ENCODE results near the gene C12orf57.
A peak's percentile ranks its signal among the peaks of the same experiment; 100 is the strongest.

The C12orf57 gene

DNA sequence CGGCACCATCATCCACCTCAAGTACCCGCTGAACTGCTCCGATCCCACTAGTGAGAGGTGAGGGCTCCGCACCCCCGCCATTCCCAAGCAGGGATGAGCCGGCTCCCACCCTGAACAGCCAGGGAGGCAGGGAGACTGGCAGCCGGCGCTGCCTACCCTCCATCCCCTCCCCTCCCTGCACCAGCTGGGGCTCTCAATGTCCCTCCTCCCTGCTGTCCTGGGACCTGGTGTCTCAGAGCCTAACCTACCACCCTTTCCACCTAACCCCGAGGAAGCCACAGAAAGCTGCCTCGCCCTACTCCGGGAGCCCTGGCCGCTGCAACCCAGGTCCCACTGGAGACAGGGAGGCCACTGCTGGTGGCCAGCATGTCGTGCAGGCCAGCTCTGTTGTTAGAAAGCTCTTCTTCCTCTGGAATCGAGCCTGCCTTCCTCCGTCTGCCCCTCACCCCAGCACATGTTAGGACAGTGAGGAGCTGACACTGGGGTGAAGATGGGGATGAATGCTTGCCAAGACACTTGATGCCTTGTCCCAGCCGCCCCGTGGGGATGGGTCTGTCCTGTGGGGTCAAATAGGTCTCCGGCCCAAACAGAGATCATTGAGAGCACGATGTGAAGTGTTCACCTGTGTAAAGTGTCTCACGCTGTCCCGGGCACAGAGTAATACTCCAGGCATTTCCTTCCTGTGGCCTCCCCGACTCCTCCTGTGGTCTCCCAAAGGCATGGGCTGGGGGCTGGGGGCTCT lies 8.5 kb downstream of the C12orf57 start:
- peak overlapping the region; percentile 99 for H3K4me2 ChIP-seq (ENCODE audit: low read depth, low read length)
- H3K4me1 ChIP-seq (ENCODE audit: low read length), result peaks cover 67% of the 10 kb centered on the region
- H3K79me2 ChIP-seq (ENCODE audit: low read length), result peaks cover 72% of the 10 kb centered on the region
- no peaks in the 10 kb centered on the region; the same call in 1 of the 2 replicates for H3K36me3 ChIP-seq (replicated peaks; ENCODE audit: insufficient read depth, low read length)
- H3K9me3 ChIP-seq (replicated peaks; ENCODE audit: insufficient read depth, low read length), result no peaks in the 10 kb centered on the region
- peaks cover 45% of the 10 kb centered on the region for H3F3A ChIP-seq (ENCODE audit: insufficient read depth, low read length)
- TF ChIP-seq EZH2 (optimal IDR thresholded peaks at IDR 0.05; ENCODE audit: low read depth, low read length), result no peak
- TF ChIP-seq CTCF (IDR thresholded peaks at IDR 0.05; ENCODE audit: low read length), result no peak
- TF ChIP-seq EZH2phosphoT487 (IDR thresholded peaks at IDR 0.05; ENCODE audit: low read length), result no peak
- DNase-seq, result no peak
- peak overlapping the region; percentile 91 for H3K9ac ChIP-seq (ENCODE audit: low read length)
- H3K27ac ChIP-seq (ENCODE audit: low read length), result peak overlapping the region; percentile 97
- H3K9me2 ChIP-seq (replicated peaks; ENCODE audit: insufficient read depth, low read length), result no peaks in the 10 kb centered on the region
- peak overlapping the region; percentile 80 for H3K4me3 ChIP-seq (ENCODE audit: low read length)
- no peaks in the 10 kb centered on the region for H4K20me1 ChIP-seq (ENCODE audit: insufficient read depth, low read length)
- H3K27me3 ChIP-seq (replicated peaks; ENCODE audit: insufficient read depth, low read length), result no peaks in the 10 kb centered on the region
- H2AFZ ChIP-seq (ENCODE audit: low read length), result no peak overlapping the region

DNA sequence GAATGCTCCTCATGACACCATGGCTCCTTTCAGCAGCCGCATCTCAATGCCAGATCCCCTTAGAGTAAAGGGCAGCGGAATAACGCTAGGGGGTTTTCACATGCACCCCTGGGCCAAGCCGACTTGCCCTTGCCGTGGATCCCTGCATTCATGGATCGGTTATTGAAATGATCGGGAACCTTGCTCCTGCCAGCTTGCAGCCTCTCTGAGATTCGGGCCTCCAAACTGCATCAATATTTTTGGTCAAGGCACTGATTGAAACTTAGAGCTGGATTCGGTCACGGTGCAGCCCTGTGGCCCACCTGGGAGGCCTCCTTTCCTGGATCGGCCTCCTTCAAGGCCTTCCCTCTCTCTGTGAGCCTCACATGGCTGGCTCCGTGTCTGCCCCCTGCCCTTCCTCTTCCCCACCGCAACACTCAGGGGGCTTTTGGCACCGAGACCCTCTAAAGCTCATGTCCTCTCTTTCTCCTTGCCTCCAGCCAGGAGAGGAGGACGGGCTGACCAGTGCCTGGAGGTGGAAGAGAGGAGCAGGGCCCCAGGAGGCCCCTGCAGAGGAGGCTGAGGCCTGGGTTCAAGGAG lies 9.1 kb downstream of the C12orf57 start:
- Histone ChIP-seq H3F3A (ENCODE audit: insufficient read depth, low read length) (peaks cover 45% of the 10 kb centered on the region), H3K36me3 (replicated peaks; ENCODE audit: insufficient read depth, low read length) (no peaks in the 10 kb centered on the region; the same call in 1 of the 2 replicates), H3K9me2 (replicated peaks; ENCODE audit: insufficient read depth, low read length) (no peaks in the 10 kb centered on the region), H3K4me2 (ENCODE audit: low read depth, low read length) (peak overlapping the region; percentile 99), H3K4me3 (ENCODE audit: low read length) (peak overlapping the region; percentile 80), H4K20me1 (ENCODE audit: insufficient read depth, low read length) (no peaks in the 10 kb centered on the region), H2AFZ (ENCODE audit: low read length) (no peak overlapping the region), H3K27ac (ENCODE audit: low read length) (peak overlapping the region; percentile 97), H3K4me1 (ENCODE audit: low read length) (peaks cover 74% of the 10 kb centered on the region), H3K27me3 (replicated peaks; ENCODE audit: insufficient read depth, low read length) (no peaks in the 10 kb centered on the region), H3K79me2 (ENCODE audit: low read length) (peaks cover 78% of the 10 kb centered on the region), H3K9ac (ENCODE audit: low read length) (peak overlapping the region; percentile 91), H3K9me3 (replicated peaks; ENCODE audit: insufficient read depth, low read length) (no peaks in the 10 kb centered on the region)
- no peak for DNase-seq
- TF ChIP-seq CTCF (IDR thresholded peaks at IDR 0.05; ENCODE audit: low read length) (no peak), EZH2 (optimal IDR thresholded peaks at IDR 0.05; ENCODE audit: low read depth, low read length) (no peak), EZH2phosphoT487 (IDR thresholded peaks at IDR 0.05; ENCODE audit: low read length) (no peak)

DNA sequence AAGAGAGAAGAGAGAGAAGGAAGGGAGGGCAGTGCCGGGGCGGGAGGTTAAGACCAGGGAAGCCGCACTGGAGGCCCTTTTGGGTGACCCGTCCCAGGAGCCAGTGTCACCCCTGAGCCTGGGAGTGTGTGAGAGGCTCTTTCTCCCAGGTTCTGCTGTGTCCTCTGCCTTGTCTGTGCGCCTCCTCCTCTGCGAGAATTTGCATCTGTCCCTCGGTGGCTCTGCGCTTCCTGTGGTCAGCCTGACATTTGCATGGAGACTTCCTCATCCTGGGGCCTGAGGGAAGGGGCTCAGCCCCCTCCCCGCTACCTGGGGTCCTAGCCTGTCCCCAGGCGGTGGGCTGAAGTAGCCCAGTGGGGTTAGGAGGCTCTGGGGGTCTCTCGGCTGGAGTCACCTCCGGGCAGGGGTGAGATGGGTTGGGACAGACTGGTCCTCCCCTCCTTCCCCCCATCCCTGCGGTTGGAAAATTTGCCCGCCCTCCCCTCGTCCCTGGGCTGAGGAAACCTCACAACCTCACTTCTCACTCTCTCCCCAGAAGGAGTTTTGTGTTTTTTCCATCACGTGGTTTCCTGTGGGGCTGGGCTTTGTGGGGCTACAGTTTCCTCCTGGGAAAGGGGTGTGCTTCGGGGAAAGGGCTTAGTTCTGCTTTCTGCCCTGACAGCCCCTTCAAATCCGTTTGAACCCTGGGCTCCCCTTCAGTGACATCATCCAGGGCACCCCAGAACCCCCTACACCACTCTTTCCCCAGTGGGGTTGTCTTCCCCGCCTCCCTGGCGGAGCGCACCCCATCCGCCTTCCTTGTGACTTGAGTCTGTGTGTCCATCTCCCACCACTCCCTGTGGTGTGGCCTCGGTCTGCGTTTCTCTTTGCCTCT lies 9.9 kb downstream of the C12orf57 start:
- Histone ChIP-seq H4K20me1 (ENCODE audit: insufficient read depth, low read length) (no peaks in the 10 kb centered on the region), H3K79me2 (ENCODE audit: low read length) (peaks cover 85% of the 10 kb centered on the region), H3K36me3 (replicated peaks; ENCODE audit: insufficient read depth, low read length) (no peaks in the 10 kb centered on the region; the same call in 1 of the 2 replicates), H3K9me2 (replicated peaks; ENCODE audit: insufficient read depth, low read length) (no peaks in the 10 kb centered on the region), H3K9me3 (replicated peaks; ENCODE audit: insufficient read depth, low read length) (no peaks in the 10 kb centered on the region), H3F3A (ENCODE audit: insufficient read depth, low read length) (peaks cover 52% of the 10 kb centered on the region), H2AFZ (ENCODE audit: low read length) (no peak overlapping the region), H3K27me3 (replicated peaks; ENCODE audit: insufficient read depth, low read length) (no peaks in the 10 kb centered on the region), H3K4me2 (ENCODE audit: low read depth, low read length) (peak overlapping the region; percentile 99), H3K27ac (ENCODE audit: low read length) (peak overlapping the region; percentile 97), H3K4me3 (ENCODE audit: low read length) (peak overlapping the region; percentile 80), H3K9ac (ENCODE audit: low read length) (peak overlapping the region; percentile 91), H3K4me1 (ENCODE audit: low read length) (peaks cover 80% of the 10 kb centered on the region)
- DNase-seq, result peak; percentile 82
- TF ChIP-seq CTCF (IDR thresholded peaks at IDR 0.05; ENCODE audit: low read length) (no peak), EZH2 (optimal IDR thresholded peaks at IDR 0.05; ENCODE audit: low read depth, low read length) (no peak), EZH2phosphoT487 (IDR thresholded peaks at IDR 0.05; ENCODE audit: low read length) (no peak)
